ENCODE data around the gene KCTD5.

KCTD5 gene

DNA sequence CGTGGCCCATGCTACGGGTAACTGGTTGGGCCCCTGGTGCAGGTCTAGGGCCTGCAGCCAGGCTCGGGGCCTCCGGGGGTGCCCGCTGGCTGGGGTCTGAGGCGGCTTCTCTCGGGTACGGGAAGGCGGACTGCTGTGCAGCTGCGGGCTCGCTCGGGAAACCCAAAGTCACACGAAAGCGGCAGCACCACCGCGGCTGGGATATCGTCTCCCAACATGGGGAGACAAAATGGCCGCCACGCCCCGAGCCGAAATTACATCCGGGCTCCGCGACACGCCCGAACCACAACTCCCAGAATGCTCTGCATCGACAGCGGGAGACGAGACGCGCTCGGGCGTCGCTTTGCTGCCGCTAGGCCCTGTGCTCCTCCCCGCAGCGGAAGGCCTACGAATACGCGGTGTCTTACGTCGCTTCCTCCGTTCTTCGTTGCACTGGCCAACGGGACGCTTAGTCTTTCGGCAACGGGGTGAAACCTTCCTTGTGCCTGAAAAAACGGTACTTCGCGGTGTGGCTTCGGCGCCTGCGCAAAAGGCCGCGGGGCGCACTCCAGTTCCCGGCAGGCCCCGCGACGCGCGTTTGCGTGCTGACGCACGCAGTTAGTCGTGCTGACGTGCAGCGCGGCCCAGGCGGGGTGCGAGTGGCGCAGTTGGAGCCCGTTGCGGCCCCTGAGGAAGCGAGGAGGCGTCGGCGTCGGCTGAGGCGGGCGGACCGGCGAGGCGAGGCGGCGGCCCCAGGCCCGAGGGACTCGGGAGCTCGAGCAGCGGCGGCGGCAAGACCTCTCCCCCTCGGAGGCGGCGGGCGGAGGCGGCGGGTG lies 69.9 kb downstream of the KCTD5 start, which contains the start of gene SRRM2 (continued):
- TF ChIP-seq, protein P1, sequence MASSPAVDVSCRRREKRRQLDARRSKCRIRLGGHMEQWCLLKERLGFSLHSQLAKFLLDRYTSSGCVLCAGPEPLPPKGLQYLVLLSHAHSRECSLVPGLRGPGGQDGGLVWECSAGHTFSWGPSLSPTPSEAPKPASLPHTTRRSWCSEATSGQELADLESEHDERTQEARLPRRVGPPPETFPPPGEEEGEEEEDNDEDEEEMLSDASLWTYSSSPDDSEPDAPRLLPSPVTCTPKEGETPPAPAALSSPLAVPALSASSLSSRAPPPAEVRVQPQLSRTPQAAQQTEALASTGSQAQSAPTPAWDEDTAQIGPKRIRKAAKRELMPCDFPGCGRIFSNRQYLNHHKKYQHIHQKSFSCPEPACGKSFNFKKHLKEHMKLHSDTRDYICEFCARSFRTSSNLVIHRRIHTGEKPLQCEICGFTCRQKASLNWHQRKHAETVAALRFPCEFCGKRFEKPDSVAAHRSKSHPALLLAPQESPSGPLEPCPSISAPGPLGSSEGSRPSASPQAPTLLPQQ (tag by site-specific recombination; IDR thresholded peaks at IDR 0.05): peak; percentile 91
- TF ChIP-seq ZNF2 (tag by site-specific recombination; IDR thresholded peaks at IDR 0.05) (peak; percentile 85), ZNF626 (tag by site-specific recombination; IDR thresholded peaks at IDR 0.05) (no peak), ZNF830 (tag by site-specific recombination; IDR thresholded peaks at IDR 0.05; ENCODE audit: low read depth) (no peak), ZBTB17 (tag by site-specific recombination; IDR thresholded peaks at IDR 0.05) (peak; percentile 97), ZNF37A (tag by site-specific recombination; IDR thresholded peaks at IDR 0.05) (peak; percentile 43; the same call in 1 of the 2 replicates), ZBTB7A (tag by site-specific recombination; IDR thresholded peaks at IDR 0.05; ENCODE audit: low read depth) (no peak), ZNF146 (tag by site-specific recombination; IDR thresholded peaks at IDR 0.05) (peak; percentile 40; the same call in 1 of the 2 replicates), ZNF777 (tag by site-specific recombination; IDR thresholded peaks at IDR 0.05; ENCODE audit: borderline replicate concordance) (peak; percentile 49; the same call in 1 of the 2 replicates), GLI4 (tag by site-specific recombination; IDR thresholded peaks at IDR 0.05) (peak; percentile 88; the same call in 1 of the 2 replicates), ZNF654 (tag by site-specific recombination; IDR thresholded peaks at IDR 0.05; ENCODE audit: low read depth) (no peak), KLF1 (tag by site-specific recombination; IDR thresholded peaks at IDR 0.05) (peak; percentile 62), TCF7L2 (IDR thresholded peaks at IDR 0.05; ENCODE audit: borderline replicate concordance, low read depth, low read length) (no peak)
- TF ChIP-seq, protein P2, sequence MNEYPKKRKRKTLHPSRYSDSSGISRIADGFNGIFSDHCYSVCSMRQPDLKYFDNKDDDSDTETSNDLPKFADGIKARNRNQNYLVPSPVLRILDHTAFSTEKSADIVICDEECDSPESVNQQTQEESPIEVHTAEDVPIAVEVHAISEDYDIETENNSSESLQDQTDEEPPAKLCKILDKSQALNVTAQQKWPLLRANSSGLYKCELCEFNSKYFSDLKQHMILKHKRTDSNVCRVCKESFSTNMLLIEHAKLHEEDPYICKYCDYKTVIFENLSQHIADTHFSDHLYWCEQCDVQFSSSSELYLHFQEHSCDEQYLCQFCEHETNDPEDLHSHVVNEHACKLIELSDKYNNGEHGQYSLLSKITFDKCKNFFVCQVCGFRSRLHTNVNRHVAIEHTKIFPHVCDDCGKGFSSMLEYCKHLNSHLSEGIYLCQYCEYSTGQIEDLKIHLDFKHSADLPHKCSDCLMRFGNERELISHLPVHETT (tag by site-specific recombination; IDR thresholded peaks at IDR 0.05): peak; percentile 72
- TF ChIP-seq, protein P3, sequence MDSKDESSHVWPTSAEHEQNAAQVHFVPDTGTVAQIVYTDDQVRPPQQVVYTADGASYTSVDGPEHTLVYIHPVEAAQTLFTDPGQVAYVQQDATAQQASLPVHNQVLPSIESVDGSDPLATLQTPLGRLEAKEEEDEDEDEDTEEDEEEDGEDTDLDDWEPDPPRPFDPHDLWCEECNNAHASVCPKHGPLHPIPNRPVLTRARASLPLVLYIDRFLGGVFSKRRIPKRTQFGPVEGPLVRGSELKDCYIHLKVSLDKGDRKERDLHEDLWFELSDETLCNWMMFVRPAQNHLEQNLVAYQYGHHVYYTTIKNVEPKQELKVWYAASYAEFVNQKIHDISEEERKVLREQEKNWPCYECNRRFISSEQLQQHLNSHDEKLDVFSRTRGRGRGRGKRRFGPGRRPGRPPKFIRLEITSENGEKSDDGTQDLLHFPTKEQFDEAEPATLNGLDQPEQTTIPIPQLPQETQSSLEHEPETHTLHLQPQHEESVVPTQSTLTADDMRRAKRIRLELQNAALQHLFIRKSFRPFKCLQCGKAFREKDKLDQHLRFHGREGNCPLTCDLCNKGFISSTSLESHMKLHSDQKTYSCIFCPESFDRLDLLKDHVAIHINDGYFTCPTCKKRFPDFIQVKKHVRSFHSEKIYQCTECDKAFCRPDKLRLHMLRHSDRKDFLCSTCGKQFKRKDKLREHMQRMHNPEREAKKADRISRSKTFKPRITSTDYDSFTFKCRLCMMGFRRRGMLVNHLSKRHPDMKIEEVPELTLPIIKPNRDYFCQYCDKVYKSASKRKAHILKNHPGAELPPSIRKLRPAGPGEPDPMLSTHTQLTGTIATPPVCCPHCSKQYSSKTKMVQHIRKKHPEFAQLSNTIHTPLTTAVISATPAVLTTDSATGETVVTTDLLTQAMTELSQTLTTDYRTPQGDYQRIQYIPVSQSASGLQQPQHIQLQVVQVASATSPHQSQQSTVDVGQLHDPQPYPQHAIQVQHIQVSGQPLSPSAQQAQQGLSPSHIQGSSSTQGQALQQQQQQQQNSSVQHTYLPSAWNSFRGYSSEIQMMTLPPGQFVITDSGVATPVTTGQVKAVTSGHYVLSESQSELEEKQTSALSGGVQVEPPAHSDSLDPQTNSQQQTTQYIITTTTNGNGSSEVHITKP (tag by site-specific recombination; IDR thresholded peaks at IDR 0.05): peak; percentile 74
- TF ChIP-seq, protein P4, sequence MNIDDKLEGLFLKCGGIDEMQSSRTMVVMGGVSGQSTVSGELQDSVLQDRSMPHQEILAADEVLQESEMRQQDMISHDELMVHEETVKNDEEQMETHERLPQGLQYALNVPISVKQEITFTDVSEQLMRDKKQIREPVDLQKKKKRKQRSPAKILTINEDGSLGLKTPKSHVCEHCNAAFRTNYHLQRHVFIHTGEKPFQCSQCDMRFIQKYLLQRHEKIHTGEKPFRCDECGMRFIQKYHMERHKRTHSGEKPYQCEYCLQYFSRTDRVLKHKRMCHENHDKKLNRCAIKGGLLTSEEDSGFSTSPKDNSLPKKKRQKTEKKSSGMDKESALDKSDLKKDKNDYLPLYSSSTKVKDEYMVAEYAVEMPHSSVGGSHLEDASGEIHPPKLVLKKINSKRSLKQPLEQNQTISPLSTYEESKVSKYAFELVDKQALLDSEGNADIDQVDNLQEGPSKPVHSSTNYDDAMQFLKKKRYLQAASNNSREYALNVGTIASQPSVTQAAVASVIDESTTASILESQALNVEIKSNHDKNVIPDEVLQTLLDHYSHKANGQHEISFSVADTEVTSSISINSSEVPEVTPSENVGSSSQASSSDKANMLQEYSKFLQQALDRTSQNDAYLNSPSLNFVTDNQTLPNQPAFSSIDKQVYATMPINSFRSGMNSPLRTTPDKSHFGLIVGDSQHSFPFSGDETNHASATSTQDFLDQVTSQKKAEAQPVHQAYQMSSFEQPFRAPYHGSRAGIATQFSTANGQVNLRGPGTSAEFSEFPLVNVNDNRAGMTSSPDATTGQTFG (tag by site-specific recombination; IDR thresholded peaks at IDR 0.05; ENCODE audit: borderline replicate concordance): peak; percentile 66; the same call in 1 of the 2 replicates
- TF ChIP-seq, protein P5, sequence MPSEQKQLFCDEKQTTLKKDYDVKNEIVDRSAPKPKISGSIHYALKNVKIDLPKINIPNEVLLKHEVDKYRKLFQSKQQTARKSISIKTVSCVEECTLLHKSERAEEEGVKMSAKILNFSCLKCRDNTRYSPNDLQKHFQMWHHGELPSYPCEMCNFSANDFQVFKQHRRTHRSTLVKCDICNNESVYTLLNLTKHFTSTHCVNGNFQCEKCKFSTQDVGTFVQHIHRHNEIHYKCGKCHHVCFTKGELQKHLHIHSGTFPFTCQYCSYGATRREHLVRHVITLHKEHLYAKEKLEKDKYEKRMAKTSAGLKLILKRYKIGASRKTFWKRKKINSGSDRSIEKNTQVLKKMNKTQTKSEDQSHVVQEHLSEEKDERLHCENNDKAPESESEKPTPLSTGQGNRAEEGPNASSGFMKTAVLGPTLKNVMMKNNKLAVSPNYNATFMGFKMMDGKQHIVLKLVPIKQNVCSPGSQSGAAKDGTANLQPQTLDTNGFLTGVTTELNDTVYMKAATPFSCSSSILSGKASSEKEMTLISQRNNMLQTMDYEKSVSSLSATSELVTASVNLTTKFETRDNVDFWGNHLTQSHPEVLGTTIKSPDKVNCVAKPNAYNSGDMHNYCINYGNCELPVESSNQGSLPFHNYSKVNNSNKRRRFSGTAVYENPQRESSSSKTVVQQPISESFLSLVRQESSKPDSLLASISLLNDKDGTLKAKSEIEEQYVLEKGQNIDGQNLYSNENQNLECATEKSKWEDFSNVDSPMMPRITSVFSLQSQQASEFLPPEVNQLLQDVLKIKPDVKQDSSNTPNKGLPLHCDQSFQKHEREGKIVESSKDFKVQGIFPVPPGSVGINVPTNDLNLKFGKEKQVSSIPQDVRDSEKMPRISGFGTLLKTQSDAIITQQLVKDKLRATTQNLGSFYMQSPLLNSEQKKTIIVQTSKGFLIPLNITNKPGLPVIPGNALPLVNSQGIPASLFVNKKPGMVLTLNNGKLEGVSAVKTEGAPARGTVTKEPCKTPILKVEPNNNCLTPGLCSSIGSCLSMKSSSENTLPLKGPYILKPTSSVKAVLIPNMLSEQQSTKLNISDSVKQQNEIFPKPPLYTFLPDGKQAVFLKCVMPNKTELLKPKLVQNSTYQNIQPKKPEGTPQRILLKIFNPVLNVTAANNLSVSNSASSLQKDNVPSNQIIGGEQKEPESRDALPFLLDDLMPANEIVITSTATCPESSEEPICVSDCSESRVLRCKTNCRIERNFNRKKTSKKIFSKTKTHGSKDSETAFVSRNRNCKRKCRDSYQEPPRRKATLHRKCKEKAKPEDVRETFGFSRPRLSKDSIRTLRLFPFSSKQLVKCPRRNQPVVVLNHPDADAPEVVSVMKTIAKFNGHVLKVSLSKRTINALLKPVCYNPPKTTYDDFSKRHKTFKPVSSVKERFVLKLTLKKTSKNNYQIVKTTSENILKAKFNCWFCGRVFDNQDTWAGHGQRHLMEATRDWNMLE (tag by site-specific recombination; conservative IDR thresholded peaks at IDR 0.05; ENCODE audit: low read depth): peak; percentile 62
- TF ChIP-seq, protein P6, sequence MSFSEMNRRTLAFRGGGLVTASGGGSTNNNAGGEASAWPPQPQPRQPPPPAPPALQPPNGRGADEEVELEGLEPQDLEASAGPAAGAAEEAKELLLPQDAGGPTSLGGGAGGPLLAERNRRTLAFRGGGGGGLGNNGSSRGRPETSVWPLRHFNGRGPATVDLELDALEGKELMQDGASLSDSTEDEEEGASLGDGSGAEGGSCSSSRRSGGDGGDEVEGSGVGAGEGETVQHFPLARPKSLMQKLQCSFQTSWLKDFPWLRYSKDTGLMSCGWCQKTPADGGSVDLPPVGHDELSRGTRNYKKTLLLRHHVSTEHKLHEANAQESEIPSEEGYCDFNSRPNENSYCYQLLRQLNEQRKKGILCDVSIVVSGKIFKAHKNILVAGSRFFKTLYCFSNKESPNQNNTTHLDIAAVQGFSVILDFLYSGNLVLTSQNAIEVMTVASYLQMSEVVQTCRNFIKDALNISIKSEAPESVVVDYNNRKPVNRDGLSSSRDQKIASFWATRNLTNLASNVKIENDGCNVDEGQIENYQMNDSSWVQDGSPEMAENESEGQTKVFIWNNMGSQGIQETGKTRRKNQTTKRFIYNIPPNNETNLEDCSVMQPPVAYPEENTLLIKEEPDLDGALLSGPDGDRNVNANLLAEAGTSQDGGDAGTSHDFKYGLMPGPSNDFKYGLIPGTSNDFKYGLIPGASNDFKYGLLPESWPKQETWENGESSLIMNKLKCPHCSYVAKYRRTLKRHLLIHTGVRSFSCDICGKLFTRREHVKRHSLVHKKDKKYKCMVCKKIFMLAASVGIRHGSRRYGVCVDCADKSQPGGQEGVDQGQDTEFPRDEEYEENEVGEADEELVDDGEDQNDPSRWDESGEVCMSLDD (tag by site-specific recombination; IDR thresholded peaks at IDR 0.05): peak; percentile 84
